Small intestine (tissue), 7 donors: Measurements from ENCODE around the gene KCP. TPM values are rescaled to one million over a fixed set of nuclear protein-coding genes. Genes with fewer than 3 reads are reported as not detected.

ENCODE experiments used
- DNase-seq, 2 donors: peaks; one replicate each; pipeline versions ENCODE4 v3.0.0 to v3.0.0-alpha.2; 2013
- FAIRE-seq: peaks from 2 replicates; lab custom pipeline; 2012; peaks lifted over from hg19 to GRCh38; lab: Jason Lieb, UNC
- H3K27ac ChIP-seq, 3 donors: one replicate each; pipeline ENCODE4 v1.5.1; 2013; ENCODE audit warnings: low read length in 2 of 3, mild to moderate bottlenecking in 2 of 3, control low read depth in 1 of 3, inconsistent platforms in 1 of 3, low read depth in 1 of 3, moderate library complexity in 1 of 3
- H3K27me3 ChIP-seq, 3 donors: one replicate each; pipeline ENCODE4 v1.6.1; 2013; ENCODE audit warnings: low read length in 3 of 3, inconsistent platforms in 1 of 3; ENCODE audit not compliant: control insufficient read depth in 3 of 3, insufficient read depth in 3 of 3
- H3K36me3 ChIP-seq, 3 donors: one replicate each; pipeline ENCODE4 v1.6.1; 2013; ENCODE audit warnings: low read length in 3 of 3, inconsistent platforms in 1 of 3, low read depth in 1 of 3, mild to moderate bottlenecking in 1 of 3, moderate library complexity in 1 of 3; ENCODE audit not compliant: control insufficient read depth in 3 of 3, insufficient read depth in 2 of 3
- H3K4me1 ChIP-seq, 3 donors: one replicate each; pipeline ENCODE4 v1.6.1; 2013; ENCODE audit warnings: low read length in 2 of 3, inconsistent platforms in 1 of 3, low read depth in 1 of 3, mild to moderate bottlenecking in 1 of 3, moderate library complexity in 1 of 3; ENCODE audit not compliant: control insufficient read depth in 3 of 3, insufficient read depth in 2 of 3
- H3K4me3 ChIP-seq, 3 donors: one replicate each; pipeline ENCODE4 v1.5.1; 2013; ENCODE audit warnings: low read length in 3 of 3, control low read depth in 1 of 3, inconsistent platforms in 1 of 3, low read depth in 1 of 3, mild to moderate bottlenecking in 1 of 3, moderate library complexity in 1 of 3
- H3K9me3 ChIP-seq, 2 donors: one replicate each; pipeline ENCODE4 v1.6.1; 2013; ENCODE audit warnings: low read depth in 1 of 2, low read length in 1 of 2; ENCODE audit not compliant: control insufficient read depth in 2 of 2, insufficient read depth in 1 of 2
- WGBS, 3 donors: extraction: QIAGEN DNeasy Blood & Tissue Kit; methylation state at CpG; one replicate each; pipeline ENCODE4 v1.1.7; 2013; 5-methylcytosine and 5-hydroxymethylcytosine counted together
- polyA plus RNA-seq, 4 donors: library from polyadenylated mRNA; stranded (reverse) in 3 of 4; unstranded in 1 of 4; fragments of 200-250 nt in 3 of 4; fragments of 120-200 nt in 1 of 4; gene quantifications; one replicate each; pipeline versions ENCODE4 v1.2.1 to v1.2.3, GENCODE V29; 2013
- donor health status: healthy with polysubstance abuse.
- donor health status: control.
- donor health status: control.
- donor health status: Bipolar disorder and iron deficiency.
- donor health status: healthy.

The KCP gene
- polyA plus RNA-seq, 4 donors = 0.52 to 5.1 (median 1.9) TPM

DNA sequence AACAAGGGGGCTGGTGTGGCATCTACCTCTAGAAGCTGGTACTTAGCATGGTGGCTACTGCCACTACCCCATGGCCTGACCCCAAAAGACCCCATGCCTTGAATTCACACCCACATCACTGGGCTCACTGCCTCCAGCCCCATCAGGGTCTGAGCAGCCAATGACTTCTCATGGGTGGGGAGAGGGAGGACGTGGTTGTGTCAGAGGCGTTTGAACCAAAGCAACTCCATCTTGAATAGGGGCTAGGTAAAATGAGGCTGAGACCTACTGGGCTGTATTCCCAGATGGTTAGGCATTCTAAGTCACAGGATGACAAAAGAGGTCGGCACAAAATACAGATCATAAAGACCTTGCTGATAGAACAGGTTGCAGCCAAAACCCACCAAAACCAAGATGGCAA lies 15.2 kb downstream of the KCP start:
- FAIRE-seq (no peak), DNase-seq (no peak)
- Histone ChIP-seq H3K27ac (no peak overlapping the region), H3K9me3 (peaks cover 0 to 6% of the 10 kb centered on the region in 2 donors), H3K27me3 (peaks cover 0 to 9% (median 0%) of the 10 kb centered on the region in 3 donors), H3K4me1 (peaks cover 0 to 19% (median 3%) of the 10 kb centered on the region in 3 donors), H3K4me3 (no peak overlapping the region), H3K36me3 (no peaks in the 10 kb centered on the region)
- 81 to 85% (median 82%) methylated on average over 3 of the region's 3 CpGs for WGBS, 3 donors

DNA sequence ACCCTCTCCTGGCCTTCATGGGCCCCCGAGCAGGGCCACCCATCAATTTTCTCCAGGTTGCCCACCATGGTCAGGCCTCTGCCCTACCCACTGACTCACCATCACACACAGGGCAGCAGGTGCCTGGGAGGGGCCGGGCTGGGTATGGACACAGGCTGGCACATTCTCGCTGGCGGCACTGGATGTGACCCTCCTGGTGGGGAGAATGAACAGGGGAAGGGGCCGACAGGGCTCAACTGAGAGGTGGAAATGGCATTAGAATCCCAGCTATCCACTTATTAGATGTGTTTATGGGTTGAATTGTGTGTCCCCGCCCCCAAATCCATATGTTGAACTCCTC lies 16.4 kb downstream of the KCP start:
- Histone ChIP-seq H3K27ac (no peak overlapping the region), H3K36me3 (no peaks in the 10 kb centered on the region), H3K4me1 (peaks cover 0 to 19% (median 3%) of the 10 kb centered on the region in 3 donors), H3K4me3 (no peak overlapping the region), H3K9me3 (peaks cover 0 to 3% of the 10 kb centered on the region in 2 donors), H3K27me3 (peaks cover 0 to 12% (median 0%) of the 10 kb centered on the region in 3 donors)
- WGBS, 3 donors = 92 to 94% (median 94%) methylated on average over 6 of the region's 6 CpGs
- DNase-seq (no peak), FAIRE-seq (no peak)

DNA sequence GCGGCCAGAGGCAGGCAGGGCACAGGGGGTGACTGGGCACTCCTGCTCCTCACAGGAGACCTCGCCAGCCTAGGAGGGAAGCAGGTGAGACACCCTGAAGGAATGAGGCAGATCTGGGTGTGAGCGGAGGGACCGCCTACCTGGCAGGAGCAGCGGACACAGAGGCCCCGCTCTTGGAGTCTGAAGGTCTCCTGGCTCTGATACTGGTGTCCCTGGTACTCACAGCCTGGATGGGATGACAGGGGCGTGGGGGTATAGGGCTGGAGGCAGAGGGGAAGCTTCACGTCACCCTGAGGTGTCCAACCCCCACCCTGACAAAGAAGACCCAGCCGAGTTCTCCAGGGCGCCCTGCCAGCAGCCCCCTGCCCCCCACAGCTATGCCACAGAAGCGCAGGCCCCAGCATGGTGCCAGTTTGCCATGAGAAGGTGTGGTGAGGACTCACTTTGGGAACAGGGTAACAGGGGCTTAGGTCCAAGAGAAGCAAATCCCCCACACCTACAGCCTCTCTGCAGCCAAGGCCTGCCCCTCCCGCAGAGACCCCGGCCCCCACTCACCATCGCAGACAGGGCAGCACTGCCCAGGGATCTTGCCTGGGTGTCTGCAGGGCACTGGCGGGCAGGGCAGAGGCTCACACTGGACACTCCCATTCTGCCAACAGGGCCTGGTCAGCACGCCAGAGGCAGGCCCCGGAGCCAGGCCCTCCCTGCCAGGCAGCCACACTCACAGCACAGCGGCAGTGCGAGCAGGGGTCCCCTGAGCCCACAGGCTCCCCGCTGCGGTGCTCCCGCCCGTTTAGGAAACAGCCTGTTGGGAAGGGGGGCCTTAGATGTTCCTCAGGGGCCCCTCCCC lies 17.0 kb downstream of the KCP start:
- H3K27me3 ChIP-seq = peaks cover 0 to 12% (median 0%) of the 10 kb centered on the region in 3 donors
- WGBS, 3 donors = 63 to 85% (median 68%) methylated on average over 18 to 23 of the region's 23 CpGs
- H3K4me1 ChIP-seq = peaks cover 0 to 19% (median 3%) of the 10 kb centered on the region in 3 donors
- peak overlapping the region in 1 of 3 donors; percentile 25 for H3K27ac ChIP-seq
- no peaks in the 10 kb centered on the region for H3K36me3 ChIP-seq
- peaks cover 0 to 3% of the 10 kb centered on the region in 2 donors for H3K9me3 ChIP-seq
- DNase-seq (peak; percentile 71 to 93), FAIRE-seq (no peak)
- H3K4me3 ChIP-seq = no peak overlapping the region

GRCh38 chr7:128892521-128893250 lies 17.8 kb downstream of the KCP start:
- FAIRE-seq = no peak
- 33 to 76% (median 54%) methylated on average over 12 to 13 of the region's 13 CpGs for WGBS, 3 donors
- Histone ChIP-seq H3K9me3 (no peaks in the 10 kb centered on the region), H3K27ac (peak overlapping the region in 1 of 3 donors; percentile 76), H3K36me3 (no peaks in the 10 kb centered on the region), H3K27me3 (peaks cover 0 to 12% (median 0%) of the 10 kb centered on the region in 3 donors), H3K4me3 (no peak overlapping the region), H3K4me1 (peaks cover 0 to 19% (median 3%) of the 10 kb centered on the region in 3 donors)
- DNase-seq = peak in 1 of 2 donors; percentile 44

DNA sequence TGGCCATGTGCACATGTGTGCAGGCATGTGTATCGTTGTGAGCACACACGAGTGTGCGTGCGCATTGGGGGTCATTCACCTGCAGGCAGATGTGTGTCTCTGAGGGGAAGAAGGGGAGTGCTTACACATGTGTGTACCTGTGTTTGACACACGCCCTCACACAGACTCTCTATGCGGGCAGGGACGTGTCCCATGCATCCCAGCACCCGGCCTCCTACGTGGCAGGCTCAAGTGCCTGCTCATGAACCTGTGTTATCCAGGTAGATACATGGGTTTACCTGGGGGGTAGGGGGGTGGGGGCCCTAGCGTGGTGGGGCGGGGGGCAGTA lies 18.6 kb downstream of the KCP start:
- Histone ChIP-seq H3K9me3 (no peaks in the 10 kb centered on the region), H3K27ac (no peak overlapping the region), H3K4me1 (peaks cover 0 to 19% (median 3%) of the 10 kb centered on the region in 3 donors), H3K36me3 (no peaks in the 10 kb centered on the region), H3K4me3 (peak overlapping the region in 1 of 3 donors; percentile 59), H3K27me3 (peaks cover 0 to 12% (median 0%) of the 10 kb centered on the region in 3 donors)
- DNase-seq (no peak), FAIRE-seq (no peak)
- 74 to 83% (median 74%) methylated on average over 11 of the region's 11 CpGs for WGBS, 3 donors

DNA sequence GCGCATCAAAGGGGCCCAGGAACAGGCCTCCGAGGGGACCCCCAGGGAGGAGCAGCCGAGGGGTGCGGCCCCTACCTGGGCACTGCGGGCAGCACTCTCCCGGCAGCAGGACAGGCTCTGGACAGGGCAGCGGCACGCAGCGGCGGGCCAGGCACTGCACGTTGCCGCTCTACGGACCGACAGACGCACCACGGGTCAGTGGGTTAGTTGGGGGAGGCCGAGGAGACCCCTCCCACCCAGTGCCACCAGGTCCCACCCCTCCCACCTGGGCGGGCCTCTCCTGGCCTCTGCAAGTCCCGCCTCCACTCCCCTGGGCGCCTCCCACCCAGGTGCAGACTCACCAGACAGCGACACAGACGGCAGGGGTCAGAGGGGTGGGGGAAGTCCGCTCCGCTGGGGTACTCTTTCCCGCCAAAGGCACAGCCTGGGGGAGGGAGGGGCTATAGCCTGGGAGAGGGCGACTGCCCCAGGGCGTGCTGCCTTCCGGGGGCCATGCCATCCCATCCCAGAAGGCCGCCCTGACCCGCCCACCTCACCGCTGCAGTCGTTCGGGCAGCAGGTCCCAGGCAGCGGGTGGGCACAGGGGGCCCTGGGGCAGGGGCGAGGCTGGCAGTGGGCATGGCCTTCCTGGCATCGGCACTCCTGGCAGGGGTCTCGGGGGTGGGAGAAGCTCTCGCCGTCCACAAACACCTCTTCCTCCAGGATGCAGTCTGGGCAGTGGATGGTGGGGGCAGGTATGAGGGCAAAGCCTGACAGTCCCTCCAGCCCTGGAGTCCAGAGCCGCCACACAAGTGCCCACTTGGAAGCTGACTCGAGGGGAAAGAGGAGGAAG lies 19.2 kb downstream of the KCP start:
- peak overlapping the region in 1 of 3 donors; percentile 73 for H3K27ac ChIP-seq
- no peaks in the 10 kb centered on the region for H3K36me3 ChIP-seq
- H3K4me3 ChIP-seq = peak overlapping the region in 2 of 3 donors; percentile 23 to 59
- H3K27me3 ChIP-seq = peaks cover 0 to 12% (median 0%) of the 10 kb centered on the region in 3 donors
- no peaks in the 10 kb centered on the region for H3K9me3 ChIP-seq
- 25 to 39% (median 33%) methylated on average over 31 to 41 of the region's 41 CpGs for WGBS, 3 donors
- FAIRE-seq (no peak), DNase-seq (peak; percentile 35 to 59)
- H3K4me1 ChIP-seq = peaks cover 0 to 19% (median 3%) of the 10 kb centered on the region in 3 donors

DNA sequence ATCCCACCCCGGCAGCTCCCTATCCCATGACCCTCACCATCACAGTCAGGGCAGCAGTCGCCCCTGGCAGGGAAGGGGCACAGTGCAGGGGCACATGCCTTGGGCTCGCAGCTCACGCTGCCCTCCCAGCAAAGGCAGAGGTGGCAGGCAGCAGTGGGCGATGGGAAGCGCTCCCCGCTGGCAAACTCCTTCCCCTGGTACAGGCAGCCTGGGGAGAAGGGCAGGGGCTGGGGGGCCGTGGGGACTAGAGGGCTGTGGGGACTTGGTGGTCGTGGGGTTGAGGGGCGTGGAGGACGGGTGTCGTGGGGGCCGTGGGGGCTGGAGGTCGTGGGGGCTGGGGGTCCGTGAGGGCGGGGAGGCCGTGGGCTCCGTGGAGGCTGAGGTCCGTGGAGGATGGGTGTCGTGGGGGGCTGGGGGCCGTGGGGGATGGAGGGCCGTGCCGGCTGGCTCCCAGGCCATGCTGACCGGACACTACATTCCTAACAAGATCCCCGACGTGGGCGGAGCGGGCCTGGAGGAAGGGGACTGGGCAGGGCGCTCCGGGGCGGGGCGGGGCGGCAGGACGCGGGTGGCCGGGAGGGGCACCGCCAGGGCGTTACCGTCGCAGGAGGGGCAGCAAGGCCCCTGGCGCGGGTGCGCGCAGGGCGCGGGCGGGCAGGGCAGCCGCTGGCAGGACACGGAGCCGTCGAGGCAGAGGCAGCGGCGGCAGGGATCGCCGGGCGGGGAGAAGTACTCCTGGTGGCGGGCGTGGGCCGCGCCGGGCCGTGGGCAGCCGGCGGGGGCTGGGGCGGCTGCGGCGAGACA lies 20.0 kb downstream of the KCP start:
- H3K4me3 ChIP-seq = peak overlapping the region in 2 of 3 donors; percentile 23 to 59
- peak; percentile 58 to 64 for DNase-seq
- FAIRE-seq = no peak
- H3K27ac ChIP-seq = peak overlapping the region in 1 of 3 donors; percentile 73
- no peaks in the 10 kb centered on the region for H3K36me3 ChIP-seq
- H3K9me3 ChIP-seq = no peaks in the 10 kb centered on the region
- H3K27me3 ChIP-seq = peaks cover 0 to 12% (median 0%) of the 10 kb centered on the region in 3 donors
- WGBS, 3 donors = 20 to 30% (median 20%) methylated on average over 29 to 67 of the region's 67 CpGs
- peaks cover 0 to 19% (median 3%) of the 10 kb centered on the region in 3 donors for H3K4me1 ChIP-seq
